A673 (cell line): ENCODE measurements around the gene GSAP. TPM values are rescaled to one million over a fixed set of nuclear protein-coding genes. Genes with fewer than 3 reads are reported as not detected.

Experiments used
- BruUV-seq: library from RNA; stranded (reverse); fragments of 400-500 nt; replicated peaks from 2 replicates; lab custom pipeline; 2021; lab: Mats Ljungman, UMichigan
- CTCF ChIA-PET: fragments of 300-600 bp; sonication (Branson Sonifier 250); formaldehyde crosslinking; loops from one replicate; lab custom pipeline; 2022; ENCODE audit warnings: antibody characterized with exemption; lab: Charles Lee
- POLR2A ChIA-PET: fragments of 300-600 bp; sonication (Branson Sonifier 250); formaldehyde crosslinking; loops from one replicate; lab custom pipeline; 2022; ENCODE audit warnings: antibody characterized with exemption; ENCODE audit not compliant: low non-redundant PET; lab: Charles Lee
- DNase-seq: peaks from one replicate; pipeline ENCODE4 v3.0.0-alpha.2; 2015; ENCODE audit warnings: low spot score
- H3K27ac ChIP-seq: fragments of 200-600 bp; sonication (generic); 2 replicates; pipeline ENCODE4 v1.5.1; 2016; ENCODE audit warnings: mixed run types, low read depth, mild to moderate bottlenecking, mixed read lengths, antibody characterized with exemption, low read length; ENCODE audit not compliant: poor library complexity, severe bottlenecking
- H3K27me3 ChIP-seq: fragments of 200-600 bp; sonication (generic); replicated peaks from 2 replicates; pipeline ENCODE4 v1.6.1; 2017; ENCODE audit warnings: mixed run types, low read depth, mild to moderate bottlenecking, mixed read lengths, antibody characterized with exemption, low read length; ENCODE audit not compliant: insufficient read depth, poor library complexity
- H3K36me3 ChIP-seq: fragments of 200-600 bp; sonication (generic); 2 replicates; pipeline ENCODE4 v1.6.1; 2016; ENCODE audit warnings: mixed run types, mild to moderate bottlenecking, mixed read lengths, antibody characterized with exemption, low read length; ENCODE audit not compliant: insufficient read depth, poor library complexity, severe bottlenecking
- H3K4me1 ChIP-seq: fragments of 200-600 bp; sonication (generic); 2 replicates; pipeline ENCODE4 v1.6.1; 2017; ENCODE audit warnings: mixed run types, mild to moderate bottlenecking, mixed read lengths, antibody characterized with exemption, low read length; ENCODE audit not compliant: insufficient read depth, poor library complexity, severe bottlenecking
- H3K4me3 ChIP-seq: fragments of 200-600 bp; sonication (generic); 2 replicates; pipeline ENCODE4 v1.5.1; 2016; ENCODE audit warnings: low read depth, mixed run types, mild to moderate bottlenecking, mixed read lengths, low read length; ENCODE audit not compliant: poor library complexity, severe bottlenecking
- H3K9me3 ChIP-seq: fragments of 200-600 bp; sonication (generic); 2 replicates; pipeline ENCODE4 v1.6.1; 2016; ENCODE audit warnings: mixed run types, low read depth, mild to moderate bottlenecking, mixed read lengths, antibody characterized with exemption, low read length; ENCODE audit not compliant: poor library complexity, severe bottlenecking
- EZH2 ChIP-seq: fragments of 200-600 bp; sonication (generic); IDR thresholded peaks from 2 replicates; pipeline ENCODE4 v1.6.1; 2017; ENCODE audit warnings: borderline replicate concordance, low read depth, mild to moderate bottlenecking, mixed read lengths, antibody characterized with exemption, low read length; ENCODE audit not compliant: poor library complexity, severe bottlenecking
- intact Hi-C: fragments of 100-400 bp; cut with micrococcal nuclease; formaldehyde crosslinking; loops from one replicate; pipeline ENCODE4 v1.10.0; 2022; ENCODE audit not compliant: unreplicated experiment
- total RNA-seq: library from RNA; stranded (reverse); gene quantifications from 2 replicates; pipeline ENCODE4 v1.2.3, GENCODE V29; 2021
- TF ChIP-seq, protein P1 (sequence below): fragments of 300-800, 200-600 bp; sonication (generic); conservative IDR thresholded peaks from 2 replicates; pipeline ENCODE4 v1.5.1; 2017; ENCODE audit warnings: low read depth, mild to moderate bottlenecking, antibody characterized with exemption, low read length, moderate library complexity, mixed read lengths

Gene GSAP
- total RNA-seq, 1 experiment from 2014 or later, result 0.15 TPM

DNA sequence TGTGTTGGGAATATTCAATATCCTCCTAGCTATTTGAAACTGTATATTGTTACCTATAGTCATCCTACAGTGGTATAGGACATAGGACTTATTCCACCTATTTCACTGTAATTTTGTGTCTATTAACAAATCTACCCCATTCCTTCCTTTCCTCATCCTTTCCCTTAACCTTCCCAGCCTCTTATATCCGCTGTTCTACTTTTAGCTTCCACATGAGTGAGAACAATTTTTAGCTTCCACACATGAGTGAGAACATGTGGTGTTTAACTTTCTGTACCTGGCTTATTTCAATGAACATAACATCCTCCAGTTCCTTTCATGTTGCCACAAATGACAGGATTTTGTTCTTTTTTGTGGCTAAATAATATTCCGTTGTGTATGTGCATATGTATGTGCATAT, 120.6 kb downstream of the GSAP start:
- Histone ChIP-seq H3K27ac (no peak overlapping the region), H3K4me1 (no peaks in the 10 kb centered on the region), H3K36me3 (no peaks in the 10 kb centered on the region), H3K27me3 (no peaks in the 10 kb centered on the region), H3K4me3 (no peak overlapping the region), H3K9me3 (peaks cover 8% of the 10 kb centered on the region)
- POLR2A ChIA-PET, result no interaction called here
- CTCF ChIA-PET, result no interaction called here
- intact Hi-C loops, result no loop called here
- no peak for DNase-seq
- no peak for TF ChIP-seq EZH2
- TF ChIP-seq, protein P1, sequence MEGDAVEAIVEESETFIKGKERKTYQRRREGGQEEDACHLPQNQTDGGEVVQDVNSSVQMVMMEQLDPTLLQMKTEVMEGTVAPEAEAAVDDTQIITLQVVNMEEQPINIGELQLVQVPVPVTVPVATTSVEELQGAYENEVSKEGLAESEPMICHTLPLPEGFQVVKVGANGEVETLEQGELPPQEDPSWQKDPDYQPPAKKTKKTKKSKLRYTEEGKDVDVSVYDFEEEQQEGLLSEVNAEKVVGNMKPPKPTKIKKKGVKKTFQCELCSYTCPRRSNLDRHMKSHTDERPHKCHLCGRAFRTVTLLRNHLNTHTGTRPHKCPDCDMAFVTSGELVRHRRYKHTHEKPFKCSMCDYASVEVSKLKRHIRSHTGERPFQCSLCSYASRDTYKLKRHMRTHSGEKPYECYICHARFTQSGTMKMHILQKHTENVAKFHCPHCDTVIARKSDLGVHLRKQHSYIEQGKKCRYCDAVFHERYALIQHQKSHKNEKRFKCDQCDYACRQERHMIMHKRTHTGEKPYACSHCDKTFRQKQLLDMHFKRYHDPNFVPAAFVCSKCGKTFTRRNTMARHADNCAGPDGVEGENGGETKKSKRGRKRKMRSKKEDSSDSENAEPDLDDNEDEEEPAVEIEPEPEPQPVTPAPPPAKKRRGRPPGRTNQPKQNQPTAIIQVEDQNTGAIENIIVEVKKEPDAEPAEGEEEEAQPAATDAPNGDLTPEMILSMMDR, result no peak
- no TSS peak for BruUV-seq

DNA sequence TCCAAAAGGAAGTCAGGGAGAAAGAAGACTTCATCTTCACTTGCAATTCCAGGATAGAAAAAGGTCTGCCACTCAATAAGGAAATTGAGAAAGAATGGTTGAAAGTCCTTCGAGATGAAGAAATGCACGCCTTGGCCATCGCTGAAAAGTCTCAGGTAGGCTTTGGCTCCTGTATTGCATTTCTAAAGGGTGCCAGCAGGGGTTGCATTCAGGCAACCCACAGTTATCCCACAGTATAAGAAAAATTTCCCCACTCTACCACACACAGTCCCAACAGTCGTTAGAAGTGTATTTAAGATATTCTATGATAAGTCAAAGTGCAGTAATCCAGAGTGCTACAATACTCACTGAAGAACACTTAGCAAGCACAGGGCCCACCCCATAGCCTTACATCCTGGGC, 123.1 kb downstream of the GSAP start:
- H3K27me3 ChIP-seq, result no peaks in the 10 kb centered on the region
- intact Hi-C loops, result no loop called here
- H3K4me3 ChIP-seq, result no peak overlapping the region
- no peaks in the 10 kb centered on the region for H3K4me1 ChIP-seq
- TF ChIP-seq EZH2, result no peak
- TF ChIP-seq, protein P1, result no peak
- no peaks in the 10 kb centered on the region for H3K36me3 ChIP-seq
- BruUV-seq, result no TSS peak
- H3K9me3 ChIP-seq, result peaks cover 8% of the 10 kb centered on the region
- ChIA-PET POLR2A (no interaction called here), CTCF (no interaction called here)
- no peak overlapping the region for H3K27ac ChIP-seq
- DNase-seq, result no peak

GRCh38 chr7:77290425-77290824, 125.7 kb downstream of the GSAP start:
- Histone ChIP-seq H3K36me3 (no peaks in the 10 kb centered on the region), H3K4me1 (no peaks in the 10 kb centered on the region), H3K27me3 (no peaks in the 10 kb centered on the region), H3K4me3 (no peak overlapping the region), H3K9me3 (no peaks in the 10 kb centered on the region), H3K27ac (no peak overlapping the region)
- BruUV-seq, result no TSS peak
- intact Hi-C loops, result no loop called here
- POLR2A ChIA-PET, result no interaction called here
- TF ChIP-seq, protein P1, result no peak
- TF ChIP-seq EZH2, result no peak
- no peak for DNase-seq
- CTCF ChIA-PET, result no interaction called here
